Nephron progenitor cell (in vitro differentiated cells): ENCODE measurements around the gene SLC39A9.
A peak's percentile ranks its signal among the peaks of the same experiment; 100 is the strongest.

Experiments used
- DNase-seq: peaks from one replicate; pipeline ENCODE4 v3.0.0; 2021
- H3K27ac Mint-ChIP-seq: 2 replicates; pipeline ENCODE4 v1.8.0; 2021; ENCODE audit warnings: mild to moderate bottlenecking, moderate library complexity, mixed read lengths
- H3K27me3 Mint-ChIP-seq: 2 replicates; pipeline ENCODE4 v1.8.0; 2021; ENCODE audit warnings: mild to moderate bottlenecking, low read depth, mixed read lengths; ENCODE audit not compliant: poor library complexity
- H3K36me3 Mint-ChIP-seq: 2 replicates; pipeline ENCODE4 v1.8.0; 2021; ENCODE audit warnings: low read depth, mixed read lengths
- H3K4me1 Mint-ChIP-seq: 2 replicates; pipeline ENCODE4 v1.8.0; 2021; ENCODE audit warnings: mixed read lengths
- H3K4me3 Mint-ChIP-seq: 2 replicates; pipeline ENCODE4 v1.8.0; 2021; ENCODE audit warnings: mild to moderate bottlenecking, moderate library complexity, mixed read lengths
- H3K9me3 Mint-ChIP-seq: 2 replicates; pipeline ENCODE4 v1.8.0; 2021; ENCODE audit warnings: mild to moderate bottlenecking, moderate library complexity, mixed read lengths
- TF ChIP-seq, protein P1 (sequence below): fragments of 200-600 bp; sonication (generic); IDR thresholded peaks from 2 replicates; pipeline ENCODE4 v1.5.0; 2021; ENCODE audit warnings: antibody characterized with exemption

SLC39A9 gene

DNA sequence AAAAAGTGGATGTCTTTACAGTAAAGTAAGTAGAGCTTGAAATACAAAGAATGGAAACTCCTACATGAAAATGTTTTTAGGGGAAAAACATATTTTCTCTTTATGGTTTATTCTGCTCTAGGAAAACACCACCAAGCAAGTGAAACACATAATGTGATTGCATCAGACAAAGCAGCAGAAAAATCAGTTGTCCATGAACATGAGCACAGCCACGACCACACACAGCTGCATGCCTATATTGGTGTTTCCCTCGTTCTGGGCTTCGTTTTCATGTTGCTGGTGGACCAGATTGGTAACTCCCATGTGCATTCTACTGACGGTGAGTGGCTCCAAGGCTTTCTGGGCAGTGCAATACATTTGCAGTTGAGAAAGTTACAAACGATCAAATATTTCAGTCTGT, 43.5 kb downstream of the SLC39A9 start:
- no peak for DNase-seq
- no peak overlapping the region for H3K4me3 Mint-ChIP-seq
- H3K36me3 Mint-ChIP-seq = peaks cover 58% of the 10 kb centered on the region
- peaks cover 15% of the 10 kb centered on the region for H3K4me1 Mint-ChIP-seq
- no peaks in the 10 kb centered on the region for H3K9me3 Mint-ChIP-seq
- H3K27ac Mint-ChIP-seq = peak overlapping the region; percentile 21
- TF ChIP-seq, protein P1, sequence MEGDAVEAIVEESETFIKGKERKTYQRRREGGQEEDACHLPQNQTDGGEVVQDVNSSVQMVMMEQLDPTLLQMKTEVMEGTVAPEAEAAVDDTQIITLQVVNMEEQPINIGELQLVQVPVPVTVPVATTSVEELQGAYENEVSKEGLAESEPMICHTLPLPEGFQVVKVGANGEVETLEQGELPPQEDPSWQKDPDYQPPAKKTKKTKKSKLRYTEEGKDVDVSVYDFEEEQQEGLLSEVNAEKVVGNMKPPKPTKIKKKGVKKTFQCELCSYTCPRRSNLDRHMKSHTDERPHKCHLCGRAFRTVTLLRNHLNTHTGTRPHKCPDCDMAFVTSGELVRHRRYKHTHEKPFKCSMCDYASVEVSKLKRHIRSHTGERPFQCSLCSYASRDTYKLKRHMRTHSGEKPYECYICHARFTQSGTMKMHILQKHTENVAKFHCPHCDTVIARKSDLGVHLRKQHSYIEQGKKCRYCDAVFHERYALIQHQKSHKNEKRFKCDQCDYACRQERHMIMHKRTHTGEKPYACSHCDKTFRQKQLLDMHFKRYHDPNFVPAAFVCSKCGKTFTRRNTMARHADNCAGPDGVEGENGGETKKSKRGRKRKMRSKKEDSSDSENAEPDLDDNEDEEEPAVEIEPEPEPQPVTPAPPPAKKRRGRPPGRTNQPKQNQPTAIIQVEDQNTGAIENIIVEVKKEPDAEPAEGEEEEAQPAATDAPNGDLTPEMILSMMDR = no peak
- H3K27me3 Mint-ChIP-seq = no peaks in the 10 kb centered on the region

DNA sequence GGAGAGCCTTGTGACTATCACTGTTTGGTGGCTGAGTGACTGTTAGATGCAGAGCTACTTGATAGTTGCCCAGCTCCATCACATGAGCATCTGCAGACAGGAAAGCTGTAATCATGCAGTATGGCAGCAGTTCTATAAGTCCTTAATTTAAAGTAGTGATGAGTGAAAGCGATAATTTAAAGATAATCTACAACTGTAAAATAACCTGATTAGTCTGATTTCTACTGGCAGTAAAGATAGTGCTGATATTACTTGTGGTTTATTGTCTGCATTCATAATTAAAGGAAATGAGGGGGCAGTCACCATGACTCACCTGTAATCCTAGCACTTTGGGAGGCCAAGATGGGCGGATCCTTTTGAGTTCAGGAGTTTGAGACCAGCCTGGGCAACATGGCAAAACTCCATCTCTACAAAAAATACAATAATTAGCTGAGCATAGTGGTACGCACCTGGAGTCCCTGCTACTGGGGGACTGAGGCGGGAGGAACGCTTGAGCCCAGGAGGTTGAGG, 44.9 kb downstream of the SLC39A9 start:
- no peaks in the 10 kb centered on the region for H3K27me3 Mint-ChIP-seq
- no peak overlapping the region for H3K4me3 Mint-ChIP-seq
- peaks cover 15% of the 10 kb centered on the region for H3K4me1 Mint-ChIP-seq
- DNase-seq = no peak
- H3K9me3 Mint-ChIP-seq = no peaks in the 10 kb centered on the region
- TF ChIP-seq, protein P1 = no peak
- no peak overlapping the region for H3K27ac Mint-ChIP-seq
- H3K36me3 Mint-ChIP-seq = peaks cover 65% of the 10 kb centered on the region

DNA sequence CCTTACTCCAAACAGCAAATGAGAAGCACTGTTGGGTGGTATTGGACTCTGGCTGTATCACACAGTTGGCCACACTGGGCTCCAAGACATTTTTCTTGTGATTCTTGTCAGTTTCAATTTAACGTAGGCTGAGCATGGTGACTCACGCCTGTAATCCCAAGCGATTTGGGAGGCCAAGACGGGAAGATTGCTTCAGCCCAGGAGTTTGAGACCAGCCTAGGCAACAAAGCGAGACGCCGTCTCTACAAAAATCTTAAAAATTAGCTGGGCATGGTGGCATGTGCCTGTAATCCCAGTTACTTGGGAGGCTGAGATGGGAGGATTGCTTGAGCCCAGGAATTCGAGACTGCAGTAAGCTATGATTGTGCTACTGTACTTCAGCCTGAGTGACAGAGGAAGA, 50.7 kb downstream of the SLC39A9 start:
- Mint-ChIP-seq H3K4me1 (no peaks in the 10 kb centered on the region), H3K27me3 (no peaks in the 10 kb centered on the region), H3K36me3 (peaks cover 49% of the 10 kb centered on the region), H3K4me3 (no peak overlapping the region), H3K27ac (no peak overlapping the region), H3K9me3 (no peaks in the 10 kb centered on the region)
- no peak for DNase-seq
- TF ChIP-seq, protein P1 = no peak

GRCh38 chr14:69451941-69452340, 53.4 kb downstream of the SLC39A9 start:
- Mint-ChIP-seq H3K4me1 (no peaks in the 10 kb centered on the region), H3K9me3 (no peaks in the 10 kb centered on the region), H3K36me3 (peaks cover 35% of the 10 kb centered on the region), H3K27ac (no peak overlapping the region), H3K27me3 (no peaks in the 10 kb centered on the region), H3K4me3 (no peak overlapping the region)
- TF ChIP-seq, protein P1 = no peak
- no peak for DNase-seq

GRCh38 chr14:69458350-69458749, 59.9 kb downstream of the SLC39A9 start:
- no peak overlapping the region for H3K4me3 Mint-ChIP-seq
- TF ChIP-seq, protein P1 = no peak

DNA sequence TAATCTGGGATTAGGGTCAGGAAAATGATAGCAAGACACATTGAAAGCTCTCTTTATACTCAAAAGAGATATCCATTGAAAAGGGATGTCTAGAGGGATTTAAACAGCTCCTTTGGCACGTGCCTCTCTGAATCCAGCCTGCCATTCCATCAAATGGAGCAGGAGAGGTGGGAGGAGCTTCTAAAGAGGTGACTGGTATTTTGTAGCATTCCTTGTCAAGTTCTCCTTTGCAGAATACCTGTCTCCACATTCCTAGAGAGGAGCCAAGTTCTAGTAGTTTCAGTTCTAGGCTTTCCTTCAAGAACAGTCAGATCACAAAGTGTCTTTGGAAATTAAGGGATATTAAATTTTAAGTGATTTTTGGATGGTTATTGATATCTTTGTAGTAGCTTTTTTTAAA, 60.6 kb downstream of the SLC39A9 start:
- no peaks in the 10 kb centered on the region for H3K4me1 Mint-ChIP-seq
- peaks cover 23% of the 10 kb centered on the region for H3K36me3 Mint-ChIP-seq
- no peak for DNase-seq
- no peak overlapping the region for H3K27ac Mint-ChIP-seq
- no peak overlapping the region for H3K4me3 Mint-ChIP-seq
- TF ChIP-seq, protein P1 = no peak
- no peaks in the 10 kb centered on the region for H3K27me3 Mint-ChIP-seq
- no peaks in the 10 kb centered on the region for H3K9me3 Mint-ChIP-seq

More at GRCh38 chr14:69458350-69458749, 59.9 kb downstream of the SLC39A9 start:
- Mint-ChIP-seq H3K4me1 (no peaks in the 10 kb centered on the region), H3K36me3 (peaks cover 27% of the 10 kb centered on the region), H3K27ac (no peak overlapping the region), H3K9me3 (no peaks in the 10 kb centered on the region), H3K27me3 (no peaks in the 10 kb centered on the region)
- DNase-seq = no peak
